ENCODE results near the gene NR1H2. TPM values are rescaled to one million over a fixed set of nuclear protein-coding genes. Genes with fewer than 3 reads are reported as not detected.

NR1H2 gene
- total RNA-seq, 1 donor from 2014 or later, result 101 TPM

DNA sequence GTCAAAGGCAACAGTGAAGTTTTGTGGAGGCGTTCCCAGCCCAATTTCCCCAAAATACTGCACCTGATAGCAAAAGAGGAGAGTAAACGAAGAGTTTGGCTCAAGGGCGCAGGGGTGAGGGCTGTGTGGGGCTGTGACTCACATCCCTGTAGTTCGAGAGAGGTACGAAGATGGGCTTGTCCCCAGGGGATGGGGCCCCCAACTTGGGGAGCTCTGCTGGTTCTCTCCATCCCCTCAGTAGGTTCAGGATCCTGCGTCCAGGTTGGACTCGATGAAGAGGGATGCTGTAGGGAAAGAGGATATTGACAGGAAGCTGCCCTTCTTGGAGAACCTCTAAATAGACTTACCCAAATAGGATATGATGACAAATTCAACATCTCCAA, 14.2 kb upstream of the NR1H2 start:
- Histone ChIP-seq H3K9me3 (no peaks in the 10 kb centered on the region), H3K4me3 (peak overlapping the region; percentile 54), H3K27me3 (no peaks in the 10 kb centered on the region), H3K36me3 (no peaks in the 10 kb centered on the region), H3K4me1 (peaks cover 5% of the 10 kb centered on the region), H3K27ac (peak overlapping the region; percentile 80)
- peak; percentile 61 for DNase-seq
- intact Hi-C loops (cut with DNase I), result no loop called here
- TF ChIP-seq CTCF (IDR thresholded peaks at IDR 0.05), result no peak
- ATAC-seq, result no peak

- TF ChIP-seq CTCF (IDR thresholded peaks at IDR 0.05), result no peak
- intact Hi-C loops (cut with DNase I), result no loop called here
- DNase-seq, result peak; percentile 59
These were observed 13.4 kb upstream of the NR1H2 start for GRCh38 chr19:50362656-50363424.

DNA sequence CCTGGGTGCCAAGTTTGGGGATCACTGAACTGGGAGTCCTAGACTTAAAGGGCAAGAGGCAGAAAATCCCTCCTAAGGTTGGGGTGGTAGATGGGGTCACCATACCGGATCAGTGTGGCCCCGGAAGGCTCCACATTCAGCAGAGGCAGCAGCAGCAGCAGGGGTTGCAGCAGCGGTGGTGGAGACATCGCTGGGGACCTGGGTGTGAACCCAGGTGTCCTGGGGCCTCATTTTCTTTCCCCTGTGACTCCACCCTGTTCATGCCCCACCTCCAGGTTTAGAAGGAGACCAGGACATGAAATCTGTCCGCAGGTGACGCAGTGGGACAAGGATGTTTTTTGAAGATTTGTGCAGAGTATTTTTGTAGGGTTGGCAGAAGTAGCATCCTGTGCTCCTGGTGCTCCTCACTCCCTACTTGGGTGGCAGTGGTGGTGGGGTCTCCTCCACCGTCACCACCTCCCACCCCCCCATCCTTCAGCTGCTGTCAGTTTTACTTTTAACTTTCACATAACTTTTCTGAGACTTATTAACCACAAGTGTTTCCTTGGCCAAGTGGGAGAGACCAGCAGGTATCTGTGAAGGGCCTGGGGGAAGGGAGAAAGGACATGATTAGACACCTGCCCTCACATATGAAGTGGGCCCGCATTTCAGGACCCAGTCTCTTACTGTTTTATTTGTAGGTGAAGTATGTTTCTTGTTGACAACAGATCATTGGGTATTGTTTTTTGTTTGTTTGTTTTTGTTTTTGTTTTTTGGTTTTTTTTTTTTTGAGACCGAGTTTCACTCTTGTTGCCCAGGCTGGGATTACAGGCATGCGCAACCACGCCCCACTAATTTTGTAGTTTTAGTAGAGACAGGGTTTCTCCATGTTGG, 10.6 kb upstream of the NR1H2 start, which contains the start of gene NAPSA:
TSS of gene NAPSA (minus strand) at position 206 of the 873 bp plus-strand sequence. CDS start at position 188, 18 bp downstream.
- Histone ChIP-seq H3K36me3 (no peaks in the 10 kb centered on the region), H3K27ac (peak within 1 kb of the TSS; percentile 77), H3K9me3 (no peaks in the 10 kb centered on the region), H3K4me3 (peak within 1 kb of the TSS; percentile 54), H3K27me3 (no peaks in the 10 kb centered on the region), H3K4me1 (no peaks in the 10 kb centered on the region)
- intact Hi-C loops (cut with DNase I), result loop anchor here (5.0 kb wide), 1 partner anchor 52 kb away; the partner anchor contains the start of gene SPIB
- DNase-seq, result peak; percentile 79
- TF ChIP-seq CTCF (IDR thresholded peaks at IDR 0.05), result no peak
- ATAC-seq, result peak; percentile 57

More at GRCh38 chr19:50362656-50363424, 13.4 kb upstream of the NR1H2 start:
- H3K27ac ChIP-seq, result peak overlapping the region; percentile 80
- H3K9me3 ChIP-seq, result no peaks in the 10 kb centered on the region
- ATAC-seq, result peak; percentile 64
- H3K4me3 ChIP-seq, result peak overlapping the region; percentile 54
- H3K27me3 ChIP-seq, result no peaks in the 10 kb centered on the region
- H3K4me1 ChIP-seq, result peaks cover 2% of the 10 kb centered on the region
- no peaks in the 10 kb centered on the region for H3K36me3 ChIP-seq

DNA sequence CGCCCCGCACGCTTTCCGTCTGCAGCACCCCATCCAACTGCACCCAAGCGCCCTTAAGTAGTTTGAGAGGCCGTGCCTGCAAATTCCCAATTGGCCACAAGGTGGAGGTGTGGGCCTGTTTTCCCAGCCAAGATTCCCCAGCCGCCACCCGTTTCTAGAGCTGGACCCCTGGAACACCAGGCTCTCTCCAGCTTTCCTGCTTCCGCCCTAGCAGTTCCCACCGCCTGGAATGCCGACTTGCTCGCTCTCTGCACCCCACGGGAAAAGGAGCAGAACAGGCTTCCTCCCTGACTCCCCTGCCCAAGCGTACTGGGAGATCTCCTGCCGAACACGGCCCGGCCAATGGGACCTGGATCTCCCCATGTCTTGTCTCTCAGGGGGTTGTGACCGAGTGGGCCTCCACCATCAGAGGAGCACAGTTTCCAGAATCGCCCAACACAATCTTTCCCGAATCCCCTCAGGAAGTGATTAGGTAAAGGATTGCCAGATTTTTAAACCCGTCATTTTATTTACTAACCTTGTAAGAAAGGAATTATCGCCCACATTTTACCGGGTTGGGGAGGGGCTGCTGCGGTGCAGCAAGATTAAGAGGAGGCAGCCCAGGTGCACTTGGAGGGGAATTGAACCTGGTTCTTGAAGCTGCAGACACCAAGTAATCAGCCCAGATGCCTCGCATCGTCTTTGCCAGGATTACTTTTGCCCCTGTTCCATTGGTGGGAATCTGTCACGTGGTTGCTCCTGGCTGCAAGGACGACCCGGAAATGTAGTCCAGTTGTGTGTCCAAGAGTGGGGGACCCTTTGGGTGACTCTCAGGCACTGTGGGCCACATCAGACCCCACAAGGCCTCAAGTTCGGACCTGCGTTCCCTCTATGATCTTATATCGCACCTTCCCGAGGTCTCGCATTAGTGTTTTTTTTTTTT, 7.3 kb upstream of the NR1H2 start:
- ATAC-seq, result peak; percentile 83
- Histone ChIP-seq H3K36me3 (no peaks in the 10 kb centered on the region), H3K4me1 (no peaks in the 10 kb centered on the region), H3K9me3 (no peaks in the 10 kb centered on the region), H3K27ac (peak overlapping the region; percentile 74), H3K4me3 (peak overlapping the region; percentile 66), H3K27me3 (no peaks in the 10 kb centered on the region)
- intact Hi-C loops (cut with DNase I), result loop anchor here (5.0 kb wide), 1 partner anchor 48 kb away; the partner anchor contains the start of gene SPIB
- peak; percentile 90 for DNase-seq
- TF ChIP-seq CTCF (IDR thresholded peaks at IDR 0.05), result peak; percentile 85

Data from upper lobe of right lung (tissue), 1 donor.